MCF 10A (cell line): ENCODE results near the gene SYT3. TPM values are rescaled to one million over a fixed set of nuclear protein-coding genes. Genes with fewer than 3 reads are reported as not detected.
"Not testable (repeated sequence)": the region's sequence is repeated elsewhere in the genome, so short reads cannot be mapped to it uniquely, and the experiment has no call there.

Experiments used
- BruUV-seq: library from RNA; stranded (reverse); fragments of 400-500 nt; replicated peaks from 2 replicates; lab custom pipeline; 2021; lab: Mats Ljungman, UMichigan
- CTCF ChIA-PET: fragments of 300-600 bp; sonication (Branson Sonifier 250); formaldehyde crosslinking; extraction: SDS; loops from one replicate; lab custom pipeline; 2021; ENCODE audit warnings: antibody characterized with exemption, inconsistent platforms; lab: Yijun Ruan, JAX
- POLR2A ChIA-PET: fragments of 300-600, 350-650 bp; sonication (Branson Sonifier 250); formaldehyde crosslinking; extraction: SDS; loops from one replicate; lab custom pipeline; 2020; ENCODE audit warnings: antibody characterized with exemption, inconsistent platforms; lab: Yijun Ruan, JAX
- DNase-seq: peaks from one replicate; pipeline ENCODE4 v3.0.0-alpha.2; 2018; ENCODE audit not compliant: unreplicated experiment
- H3K27ac Mint-ChIP-seq: one replicate; pipeline ENCODE4 v1.8.0; 2022; ENCODE audit warnings: mild to moderate bottlenecking, low read depth, mixed read lengths; ENCODE audit not compliant: unreplicated experiment
- H3K27me3 Mint-ChIP-seq: one replicate; pipeline ENCODE4 v1.8.0; 2022; ENCODE audit warnings: mixed read lengths; ENCODE audit not compliant: insufficient read depth, unreplicated experiment
- H3K36me3 Mint-ChIP-seq: one replicate; pipeline ENCODE4 v1.8.0; 2022; ENCODE audit warnings: mild to moderate bottlenecking, moderate library complexity, mixed read lengths; ENCODE audit not compliant: insufficient read depth, unreplicated experiment
- H3K4me1 Mint-ChIP-seq: one replicate; pipeline ENCODE4 v1.8.0; 2022; ENCODE audit warnings: mixed read lengths; ENCODE audit not compliant: insufficient read depth, unreplicated experiment
- H3K4me3 Mint-ChIP-seq: one replicate; pipeline ENCODE4 v1.8.0; 2022; ENCODE audit warnings: mild to moderate bottlenecking, moderate library complexity, mixed read lengths; ENCODE audit not compliant: unreplicated experiment
- H3K9me3 Mint-ChIP-seq: one replicate; pipeline ENCODE4 v1.8.0; 2022; ENCODE audit warnings: mixed read lengths; ENCODE audit not compliant: unreplicated experiment
- CTCF ChIP-seq: fragments of 200-600 bp; IDR thresholded peaks from one replicate; pipeline ENCODE4 v1.8.0; 2022; ENCODE audit warnings: antibody characterized with exemption, mild to moderate bottlenecking; ENCODE audit not compliant: unreplicated experiment
- intact Hi-C: fragments of 100-400 bp; cut with micrococcal nuclease; formaldehyde crosslinking; loops from 2 replicates; pipeline ENCODE4 v1.14.1; 2022
- total RNA-seq: library from RNA; stranded (reverse); gene quantifications from 2 replicates; pipeline ENCODE4 v1.2.3, GENCODE V29; 2022

Gene SYT3
- total RNA-seq, 1 experiment from 2014 or later = not detected

DNA sequence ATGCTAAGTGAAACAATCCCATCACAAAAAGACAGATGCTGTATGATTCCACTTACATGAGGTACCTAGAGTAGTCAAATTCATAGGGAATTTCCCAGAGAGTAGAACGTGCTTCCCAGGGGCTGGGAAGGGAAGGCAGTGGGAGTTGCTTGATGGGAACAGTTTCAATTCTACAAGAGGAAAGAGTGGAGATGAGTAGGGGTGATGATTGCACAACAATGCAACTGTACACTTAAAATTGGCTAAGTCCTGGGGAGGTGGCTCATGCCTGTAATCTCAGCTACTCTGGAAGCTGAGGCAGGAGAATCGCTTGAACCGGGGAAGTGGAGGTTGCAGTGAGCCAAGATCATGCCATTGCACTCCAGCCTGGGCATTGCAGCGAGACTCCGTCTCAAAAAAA is 21.3 kb downstream of the SYT3 start:
- H3K36me3 Mint-ChIP-seq, BruUV-seq, H3K27me3 Mint-ChIP-seq, POLR2A ChIA-PET, H3K4me1 Mint-ChIP-seq, H3K27ac Mint-ChIP-seq, DNase-seq, CTCF ChIA-PET, H3K4me3 Mint-ChIP-seq, intact Hi-C loops, H3K9me3 Mint-ChIP-seq: not testable (repeated sequence)

DNA sequence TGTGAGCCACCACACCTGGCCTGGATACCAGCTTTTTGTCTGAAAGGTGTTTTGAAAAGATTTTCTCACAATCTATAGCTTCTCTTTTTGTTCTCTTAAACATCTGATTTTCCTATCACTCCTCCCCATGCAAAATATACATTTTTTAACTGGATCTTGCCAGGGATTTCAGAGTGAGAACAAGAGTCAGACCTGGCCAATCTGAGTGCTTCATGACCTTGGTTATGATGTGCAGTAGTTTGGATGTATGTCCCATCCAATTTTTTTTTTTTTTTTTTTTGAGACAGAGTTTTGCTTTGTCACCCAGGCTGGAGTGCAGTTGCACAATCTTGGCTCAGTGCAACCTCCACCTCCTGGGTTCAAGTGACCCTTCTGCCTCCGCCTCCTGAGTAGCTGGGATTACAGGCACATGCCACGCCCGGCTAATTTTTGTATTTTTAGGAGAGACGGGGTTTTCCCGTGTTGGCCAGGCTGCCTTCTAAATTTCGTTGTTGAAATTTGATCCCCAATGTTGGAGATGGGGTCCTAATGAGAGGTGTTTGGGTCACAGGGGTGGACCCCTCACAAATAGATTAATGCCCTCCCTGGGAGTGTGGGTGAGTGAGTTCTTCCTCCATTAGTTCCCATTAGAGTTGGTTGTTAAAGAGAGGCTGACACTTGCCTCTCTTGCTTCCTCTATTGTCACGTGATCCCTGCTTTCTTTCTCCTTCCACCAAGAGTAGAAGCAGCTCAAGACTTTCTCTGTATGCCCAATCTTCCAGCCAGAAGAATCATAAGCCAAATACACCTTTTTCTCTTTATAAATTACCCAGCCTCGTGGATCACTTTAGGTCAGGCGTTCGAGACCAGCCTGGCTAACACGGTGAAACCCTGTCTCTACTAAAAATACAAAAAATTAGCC is 26.9 kb downstream of the SYT3 start:
- POLR2A ChIA-PET = not testable (repeated sequence)

DNA sequence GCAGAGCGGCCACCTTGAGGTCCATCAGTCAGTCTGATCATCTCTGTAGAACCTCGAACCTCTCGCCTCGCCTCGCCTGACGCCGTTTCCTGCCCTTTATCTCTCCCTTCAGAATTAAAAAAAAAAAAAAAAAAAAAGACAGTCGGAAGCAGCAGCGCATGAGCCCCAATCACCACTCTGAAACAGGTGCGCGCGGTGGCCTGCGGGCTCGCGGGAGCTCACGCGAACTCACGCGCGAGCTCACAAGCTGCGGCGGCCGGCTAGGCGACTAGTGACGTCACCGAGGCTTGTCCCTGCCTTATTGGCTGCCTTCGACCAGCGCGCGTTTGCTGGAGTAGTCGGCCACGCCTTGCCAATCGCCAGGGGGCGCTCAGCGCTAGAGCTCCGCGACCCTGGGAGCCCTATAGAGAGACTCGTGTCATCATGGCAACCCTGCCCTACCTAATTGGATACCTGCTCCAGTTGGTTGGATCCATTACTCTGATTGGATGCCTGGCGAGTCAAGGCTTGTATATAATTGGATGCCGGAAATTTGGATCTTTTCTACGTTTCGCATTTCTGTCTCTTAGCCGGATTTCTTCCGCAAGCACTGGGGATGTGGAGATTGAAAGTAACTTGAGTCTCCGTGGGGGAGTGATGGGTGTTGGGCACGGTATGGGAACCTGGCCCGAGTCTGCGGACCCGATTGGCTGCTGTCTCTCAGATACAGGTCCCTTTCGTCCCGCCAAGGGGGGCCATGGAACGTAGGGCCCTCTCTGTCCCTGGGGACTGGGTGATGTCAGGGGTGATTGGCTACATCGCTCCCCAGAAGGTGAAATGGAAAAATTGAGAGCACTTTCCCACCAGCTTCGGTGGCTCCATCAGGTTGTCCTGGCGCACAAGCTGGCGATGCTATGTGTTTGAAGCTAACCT is 31.6 kb downstream of the SYT3 start:
- no TSS peak for BruUV-seq
- ChIA-PET CTCF (no interaction called here), POLR2A (no interaction called here)
- no peak for TF ChIP-seq CTCF
- no peaks in the 10 kb centered on the region for H3K36me3 Mint-ChIP-seq
- H3K4me3 Mint-ChIP-seq = no peak overlapping the region
- H3K4me1 Mint-ChIP-seq = no peaks in the 10 kb centered on the region
- intact Hi-C loops = no loop called here
- no peak overlapping the region for H3K27ac Mint-ChIP-seq
- peaks cover 21% of the 10 kb centered on the region for H3K9me3 Mint-ChIP-seq
- no peak for DNase-seq
- H3K27me3 Mint-ChIP-seq = no peaks in the 10 kb centered on the region

More for the DNA sequence above, 26.9 kb downstream of the SYT3 start:
- intact Hi-C loops, H3K4me3 Mint-ChIP-seq, BruUV-seq, DNase-seq, H3K4me1 Mint-ChIP-seq, H3K27me3 Mint-ChIP-seq, H3K27ac Mint-ChIP-seq, H3K9me3 Mint-ChIP-seq, H3K36me3 Mint-ChIP-seq: not testable (repeated sequence)
- CTCF ChIA-PET = interaction anchor here (0.6 kb wide), 1 partner anchor 14 kb away, joined by 5 read pairs; no protein-coding TSS in a partner anchor

- no TSS peak for BruUV-seq
- Mint-ChIP-seq H3K9me3 (peaks cover 28% of the 10 kb centered on the region), H3K36me3 (no peaks in the 10 kb centered on the region), H3K27me3 (no peaks in the 10 kb centered on the region), H3K27ac (no peak overlapping the region), H3K4me1 (no peaks in the 10 kb centered on the region), H3K4me3 (no peak overlapping the region)
- TF ChIP-seq CTCF = no peak
- DNase-seq = no peak
- CTCF ChIA-PET = no interaction called here
- intact Hi-C loops = no loop called here
- POLR2A ChIA-PET = no interaction called here
These were observed 32.3 kb downstream of the SYT3 start for GRCh38 chr19:50607388-50607787.

DNA sequence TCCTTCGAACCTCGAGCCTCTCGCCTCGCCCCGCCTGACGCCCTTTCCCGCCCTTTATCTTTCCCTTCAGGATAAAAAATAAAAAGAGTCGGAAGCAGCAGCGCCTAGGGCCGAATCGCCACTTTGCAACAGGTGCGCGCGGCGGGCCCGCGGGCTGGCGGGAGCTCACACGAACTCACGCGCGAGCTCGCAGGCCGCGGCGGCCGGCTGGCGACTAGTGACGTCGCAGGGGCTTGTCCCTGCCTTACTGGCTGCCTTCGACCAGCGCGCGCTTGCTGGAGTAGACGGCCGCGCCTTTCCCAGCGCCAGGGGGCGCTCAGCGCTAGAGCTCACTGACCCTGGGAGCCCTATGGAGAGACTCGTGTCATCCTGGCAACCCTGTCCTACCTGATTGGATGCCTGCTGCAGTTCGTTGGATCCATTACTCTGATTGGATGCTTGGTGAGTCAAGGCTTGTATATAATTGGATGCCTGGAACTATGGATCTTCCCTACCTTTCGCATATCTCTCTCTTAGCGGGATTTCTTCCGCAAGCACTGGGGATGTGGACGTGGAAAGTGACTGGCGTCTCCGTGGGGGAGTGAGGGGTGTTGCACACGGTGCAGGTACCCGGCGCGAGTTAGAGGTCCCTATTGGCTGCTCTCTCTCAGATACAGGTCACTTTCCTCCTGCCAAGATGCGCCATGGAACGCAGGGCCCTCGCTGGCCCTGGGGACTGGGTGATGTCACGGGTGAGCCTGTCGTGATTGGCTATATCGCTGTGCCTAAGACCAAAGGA is 33.4 kb downstream of the SYT3 start:
- intact Hi-C loops, BruUV-seq, H3K4me3 Mint-ChIP-seq, DNase-seq, H3K36me3 Mint-ChIP-seq, CTCF ChIA-PET, H3K27ac Mint-ChIP-seq, H3K4me1 Mint-ChIP-seq, POLR2A ChIA-PET: not testable (repeated sequence)
- peaks cover 38% of the 10 kb centered on the region for H3K9me3 Mint-ChIP-seq
- H3K27me3 Mint-ChIP-seq = peaks cover 11% of the 10 kb centered on the region

GRCh38 chr19:50604264-50605073 is 35.2 kb downstream of the SYT3 start:
- H3K9me3 Mint-ChIP-seq = peaks cover 38% of the 10 kb centered on the region
- H3K4me3 Mint-ChIP-seq, H3K36me3 Mint-ChIP-seq, BruUV-seq, intact Hi-C loops, POLR2A ChIA-PET, DNase-seq, H3K4me1 Mint-ChIP-seq, H3K27ac Mint-ChIP-seq: not testable (repeated sequence)
- H3K27me3 Mint-ChIP-seq = peaks cover 13% of the 10 kb centered on the region
- CTCF ChIA-PET = interaction anchor here (0.7 kb wide), 1 partner anchor 612 kb away, joined by 4 read pairs; no protein-coding TSS in a partner anchor
